A549 (cell line): ENCODE data around the gene ZNG1A.
"Not testable (repeated sequence)": the region's sequence is repeated elsewhere in the genome, so short reads cannot be mapped to it uniquely, and the experiment has no call there.

Experiments
- EHF ChIP-seq: fragments of 250-450 bp; sonication (Bioruptor Pico); IDR thresholded peaks from 2 replicates; pipeline ENCODE4 v1.5.0; 2020; ENCODE audit warnings: mild to moderate bottlenecking
- MAZ ChIP-seq: fragments of 150-350 bp; IDR thresholded peaks from 2 replicates; pipeline ENCODE4 v1.6.1; 2014; ENCODE audit warnings: antibody characterized with exemption, low read depth, low read length, borderline replicate concordance
- SMC3 ChIP-seq: fragments of >200 bp; sonication (Bioruptor Twin); formaldehyde crosslinking; IDR thresholded peaks from 3 replicates; pipeline ENCODE4 v1.6.1; 2018; ENCODE audit warnings: inconsistent platforms
- ZFP36 ChIP-seq: fragments of 450-650 bp; IDR thresholded peaks from 2 replicates; pipeline ENCODE4 v1.6.1; 2014; ENCODE audit warnings: borderline replicate concordance; ENCODE audit not compliant: partially characterized antibody
- TF ChIP-seq, protein P1 (sequence below): fragments of 150-350 bp; IDR thresholded peaks from 2 replicates; pipeline ENCODE4 v1.6.1; 2014; ENCODE audit warnings: low read depth, mild to moderate bottlenecking, low read length
- TF ChIP-seq, protein P2 (sequence below): IDR thresholded peaks from 2 replicates; pipeline ENCODE4 v1.6.1; 2012
- TF ChIP-seq, protein P3 (sequence below): fragments of >200 bp; sonication (Bioruptor Twin); formaldehyde crosslinking; IDR thresholded peaks from 3 replicates; pipeline ENCODE4 v1.5.1; 2016
- TF ChIP-seq, protein P4 (sequence below): fragments of 450-650 bp; IDR thresholded peaks from 2 replicates; pipeline ENCODE4 v1.6.1; 2014; ENCODE audit warnings: antibody characterized with exemption
- TF ChIP-seq, protein P5 (sequence below): IDR thresholded peaks from 2 replicates; pipeline ENCODE4 v1.6.1; 2012; ENCODE audit warnings: low read depth, borderline replicate concordance

DNA sequence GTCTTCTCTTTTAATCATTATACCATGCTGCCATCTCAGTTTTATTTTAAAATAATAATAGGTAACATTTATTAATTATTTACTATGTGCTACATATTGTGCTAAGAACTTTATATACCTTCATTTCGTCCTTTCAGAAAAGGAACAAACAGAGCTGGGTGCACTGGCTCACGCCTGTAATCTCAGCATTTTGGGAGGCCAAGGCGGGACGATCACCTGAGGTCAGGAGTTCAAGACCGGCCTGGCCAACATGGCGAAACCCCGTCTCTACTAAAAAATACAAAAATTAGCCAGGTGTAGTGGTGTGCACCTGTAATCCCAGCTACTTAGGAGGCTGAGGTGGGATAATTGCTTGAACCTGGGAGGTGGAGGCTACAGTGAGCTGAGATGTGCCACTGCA, 40.2 kb upstream of the ZNG1A start:
- TF ChIP-seq, protein P1, sequence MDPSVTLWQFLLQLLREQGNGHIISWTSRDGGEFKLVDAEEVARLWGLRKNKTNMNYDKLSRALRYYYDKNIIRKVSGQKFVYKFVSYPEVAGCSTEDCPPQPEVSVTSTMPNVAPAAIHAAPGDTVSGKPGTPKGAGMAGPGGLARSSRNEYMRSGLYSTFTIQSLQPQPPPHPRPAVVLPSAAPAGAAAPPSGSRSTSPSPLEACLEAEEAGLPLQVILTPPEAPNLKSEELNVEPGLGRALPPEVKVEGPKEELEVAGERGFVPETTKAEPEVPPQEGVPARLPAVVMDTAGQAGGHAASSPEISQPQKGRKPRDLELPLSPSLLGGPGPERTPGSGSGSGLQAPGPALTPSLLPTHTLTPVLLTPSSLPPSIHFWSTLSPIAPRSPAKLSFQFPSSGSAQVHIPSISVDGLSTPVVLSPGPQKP: not testable (repeated sequence)
- not testable (repeated sequence) for TF ChIP-seq SMC3; ZFP36; MAZ; EHF (CRISPR knock-in tag)
- TF ChIP-seq, protein P2, sequence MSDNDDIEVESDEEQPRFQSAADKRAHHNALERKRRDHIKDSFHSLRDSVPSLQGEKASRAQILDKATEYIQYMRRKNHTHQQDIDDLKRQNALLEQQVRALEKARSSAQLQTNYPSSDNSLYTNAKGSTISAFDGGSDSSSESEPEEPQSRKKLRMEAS: not testable (repeated sequence)
- TF ChIP-seq, protein P3, sequence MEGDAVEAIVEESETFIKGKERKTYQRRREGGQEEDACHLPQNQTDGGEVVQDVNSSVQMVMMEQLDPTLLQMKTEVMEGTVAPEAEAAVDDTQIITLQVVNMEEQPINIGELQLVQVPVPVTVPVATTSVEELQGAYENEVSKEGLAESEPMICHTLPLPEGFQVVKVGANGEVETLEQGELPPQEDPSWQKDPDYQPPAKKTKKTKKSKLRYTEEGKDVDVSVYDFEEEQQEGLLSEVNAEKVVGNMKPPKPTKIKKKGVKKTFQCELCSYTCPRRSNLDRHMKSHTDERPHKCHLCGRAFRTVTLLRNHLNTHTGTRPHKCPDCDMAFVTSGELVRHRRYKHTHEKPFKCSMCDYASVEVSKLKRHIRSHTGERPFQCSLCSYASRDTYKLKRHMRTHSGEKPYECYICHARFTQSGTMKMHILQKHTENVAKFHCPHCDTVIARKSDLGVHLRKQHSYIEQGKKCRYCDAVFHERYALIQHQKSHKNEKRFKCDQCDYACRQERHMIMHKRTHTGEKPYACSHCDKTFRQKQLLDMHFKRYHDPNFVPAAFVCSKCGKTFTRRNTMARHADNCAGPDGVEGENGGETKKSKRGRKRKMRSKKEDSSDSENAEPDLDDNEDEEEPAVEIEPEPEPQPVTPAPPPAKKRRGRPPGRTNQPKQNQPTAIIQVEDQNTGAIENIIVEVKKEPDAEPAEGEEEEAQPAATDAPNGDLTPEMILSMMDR: not testable (repeated sequence)
- TF ChIP-seq, protein P4, sequence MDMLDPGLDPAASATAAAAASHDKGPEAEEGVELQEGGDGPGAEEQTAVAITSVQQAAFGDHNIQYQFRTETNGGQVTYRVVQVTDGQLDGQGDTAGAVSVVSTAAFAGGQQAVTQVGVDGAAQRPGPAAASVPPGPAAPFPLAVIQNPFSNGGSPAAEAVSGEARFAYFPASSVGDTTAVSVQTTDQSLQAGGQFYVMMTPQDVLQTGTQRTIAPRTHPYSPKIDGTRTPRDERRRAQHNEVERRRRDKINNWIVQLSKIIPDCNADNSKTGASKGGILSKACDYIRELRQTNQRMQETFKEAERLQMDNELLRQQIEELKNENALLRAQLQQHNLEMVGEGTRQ: not testable (repeated sequence)
- TF ChIP-seq, protein P5, sequence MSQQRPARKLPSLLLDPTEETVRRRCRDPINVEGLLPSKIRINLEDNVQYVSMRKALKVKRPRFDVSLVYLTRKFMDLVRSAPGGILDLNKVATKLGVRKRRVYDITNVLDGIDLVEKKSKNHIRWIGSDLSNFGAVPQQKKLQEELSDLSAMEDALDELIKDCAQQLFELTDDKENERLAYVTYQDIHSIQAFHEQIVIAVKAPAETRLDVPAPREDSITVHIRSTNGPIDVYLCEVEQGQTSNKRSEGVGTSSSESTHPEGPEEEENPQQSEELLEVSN: not testable (repeated sequence)
